HCT116 (cell line): ENCODE measurements around the gene SLC30A4. TPM values are rescaled to one million over a fixed set of nuclear protein-coding genes. Genes with fewer than 3 reads are reported as not detected.

Experiments
- ATAC-seq: fragments of 200-7000 bp; cut with Tn5 transposase; 2 replicates; pipeline ENCODE4 v1.9.1; 2020; ENCODE audit warnings: mild to moderate bottlenecking, moderate library complexity
- BruUV-seq: library from RNA; stranded (reverse); fragments of 400-500 nt; replicated peaks from 2 replicates; lab custom pipeline; 2021; lab: Mats Ljungman, UMichigan
- CTCF ChIA-PET: fragments of 300-600 bp; sonication (Branson Sonifier 250); formaldehyde crosslinking; loops from one replicate; lab custom pipeline; 2021; ENCODE audit warnings: antibody characterized with exemption; lab: Charles Lee
- POLR2A ChIA-PET: fragments of 300-600, 350-600 bp; sonication (Branson Sonifier 250); formaldehyde crosslinking; loops from one replicate; lab custom pipeline; 2021; ENCODE audit warnings: antibody characterized with exemption; lab: Charles Lee
- RAD21 ChIA-PET, 2 experiments: fragments of 300-600 bp; sonication (Branson Sonifier 250); formaldehyde crosslinking; loops; one replicate each; lab custom pipeline; 2023; ENCODE audit warnings: low total read pairs in 2 of 2; ENCODE audit not compliant: uncharacterized antibody in 2 of 2, unreplicated experiment in 2 of 2, low non-redundant PET in 1 of 2; lab: Charles Lee
- DNase-seq: peaks from one replicate; pipeline ENCODE4 v3.0.0-alpha.2; 2010; ENCODE audit warnings: low read depth, low spot score
- H2AFZ ChIP-seq: fragments of 200-600 bp; shearing (Covaris generic), sonication (generic); 2 replicates; pipeline ENCODE4 v1.6.1; 2017; ENCODE audit warnings: low read depth, mixed run types, mixed read lengths, antibody characterized with exemption, low read length; ENCODE audit not compliant: poor library complexity, severe bottlenecking
- H3K27ac ChIP-seq: 2 replicates; pipeline ENCODE4 v1.5.1; 2012; ENCODE audit warnings: low read depth, low read length
- H3K27me3 ChIP-seq: fragments of 200-600 bp; sonication (generic); 2 replicates; pipeline ENCODE4 v1.6.1; 2016; ENCODE audit warnings: mixed run types, low read length, mixed read lengths; ENCODE audit not compliant: insufficient read depth
- H3K36me3 ChIP-seq, 2 experiments: fragments of 200-500 bp in 1 of 2; fragments of 200-600 bp in 1 of 2; sonication (Bioruptor generic) in 1 of 2; sonication (generic) in 1 of 2; 2 replicates each; pipeline versions ENCODE4 v1.5.1 to v1.6.1; 2014 to 2016; ENCODE audit warnings: low read length in 2 of 2, inconsistent platforms in 1 of 2, mixed read lengths in 1 of 2, mixed run types in 1 of 2; ENCODE audit not compliant: insufficient read depth in 2 of 2, control insufficient read depth in 1 of 2
- H3K4me1 ChIP-seq, 2 experiments: fragments of 200-600 bp in 1 of 2; sonication (generic) in 1 of 2; 2 replicates each; pipeline versions ENCODE4 v1.5.1 to v1.6.1; 2012 to 2017; ENCODE audit warnings: low read length in 2 of 2, inconsistent platforms in 1 of 2, mild to moderate bottlenecking in 1 of 2, mixed read lengths in 1 of 2, mixed run types in 1 of 2, moderate library complexity in 1 of 2; ENCODE audit not compliant: insufficient read depth in 2 of 2, control insufficient read depth in 1 of 2
- H3K4me2 ChIP-seq: fragments of 200-600 bp; sonication (generic); 2 replicates; pipeline ENCODE4 v1.6.1; 2017; ENCODE audit warnings: mixed run types, low read length, mixed read lengths
- H3K4me3 ChIP-seq, 2 experiments: fragments of 200-600 bp in 1 of 2; sonication (generic) in 1 of 2; replicated peaks in 1 of 2; 2 replicates each; pipeline ENCODE4 v1.5.1; 2011 to 2016; ENCODE audit warnings: low read length in 2 of 2, control low read depth in 1 of 2, low read depth in 1 of 2, mild to moderate bottlenecking in 1 of 2, mixed read lengths in 1 of 2, mixed run types in 1 of 2
- H3K79me2 ChIP-seq: fragments of 200-600 bp; sonication (generic); 2 replicates; pipeline ENCODE4 v1.6.1; 2017; ENCODE audit warnings: mild to moderate bottlenecking, mixed run types, low read length, moderate library complexity, mixed read lengths; ENCODE audit not compliant: insufficient read depth
- H3K9ac ChIP-seq: fragments of 200-600 bp; sonication (generic); 2 replicates; pipeline ENCODE4 v1.6.1; 2016; ENCODE audit warnings: low read length, mixed read lengths
- H3K9me2 ChIP-seq: fragments of 200-600 bp; sonication (generic), shearing (Covaris generic); 2 replicates; pipeline ENCODE4 v1.6.1; 2017; ENCODE audit warnings: mixed run types, mild to moderate bottlenecking, moderate library complexity; ENCODE audit not compliant: insufficient read depth
- H3K9me3 ChIP-seq, 2 experiments: fragments of 200-500 bp in 1 of 2; fragments of 200-600 bp in 1 of 2; sonication (Bioruptor generic) in 1 of 2; sonication (generic) in 1 of 2; 2 replicates each; pipeline ENCODE4 v1.6.1; 2014 to 2017; ENCODE audit warnings: low read length in 2 of 2, mixed read lengths in 2 of 2, inconsistent platforms in 1 of 2, low read depth in 1 of 2, mild to moderate bottlenecking in 1 of 2, mixed run types in 1 of 2, moderate library complexity in 1 of 2; ENCODE audit not compliant: control insufficient read depth in 1 of 2, insufficient read depth in 1 of 2
- H4K20me1 ChIP-seq: fragments of 200-600 bp; sonication (generic), shearing (Covaris generic); 2 replicates; pipeline ENCODE4 v1.6.1; 2017; ENCODE audit warnings: mixed run types, mild to moderate bottlenecking, moderate library complexity; ENCODE audit not compliant: insufficient read depth
- CBX3 ChIP-seq: IDR thresholded peaks from 2 replicates; pipeline ENCODE4 v1.6.1; 2012; ENCODE audit warnings: low read depth
- EZH2phosphoT487 ChIP-seq: fragments of 200-600 bp; IDR thresholded peaks from 2 replicates; pipeline ENCODE4 v1.6.1; 2018; ENCODE audit warnings: antibody characterized with exemption, borderline replicate concordance
- JUND ChIP-seq: IDR thresholded peaks from 2 replicates; pipeline ENCODE4 v1.6.1; 2012
- POLR2A ChIP-seq: IDR thresholded peaks from 2 replicates; pipeline ENCODE4 v1.7.0; 2011; ENCODE audit warnings: borderline replicate concordance; ENCODE audit not compliant: insufficient read depth, insufficient read length; ENCODE audit errors: extremely low read depth
- POLR2AphosphoS5 ChIP-seq: IDR thresholded peaks from 2 replicates; pipeline ENCODE4 v1.6.1; 2011; ENCODE audit warnings: mild to moderate bottlenecking, low read depth, low read length, moderate library complexity
- RAD21 ChIP-seq: IDR thresholded peaks from 2 replicates; pipeline ENCODE4 v1.6.1; 2012; ENCODE audit warnings: low read depth, mild to moderate bottlenecking
- SIN3A ChIP-seq: IDR thresholded peaks from 2 replicates; pipeline ENCODE4 v1.6.1; 2012; ENCODE audit warnings: low read depth
- TCF7L2 ChIP-seq: IDR thresholded peaks from 2 replicates; pipeline ENCODE4 v1.7.0; 2011; ENCODE audit warnings: borderline replicate concordance, inconsistent platforms; ENCODE audit not compliant: insufficient read depth, insufficient read length; ENCODE audit errors: extremely low read depth
- ZBTB33 ChIP-seq: IDR thresholded peaks from 2 replicates; pipeline ENCODE4 v1.6.1; 2011; ENCODE audit warnings: mild to moderate bottlenecking, low read length, moderate library complexity; ENCODE audit not compliant: insufficient replicate concordance; ENCODE audit errors: extremely low read depth
- ZFX ChIP-seq: fragments of 450-650 bp; IDR thresholded peaks from 2 replicates; pipeline ENCODE4 v1.6.1; 2017
- intact Hi-C: fragments of 100-400 bp; cut with micrococcal nuclease; formaldehyde crosslinking; loops from 2 replicates; pipeline ENCODE4 v1.10.0; 2022
- total RNA-seq: library from RNA; stranded (reverse); gene quantifications from one replicate; pipeline ENCODE4 v1.2.1, GENCODE V29; 2021; ENCODE audit not compliant: unreplicated experiment
- TF ChIP-seq, protein P1 (sequence below): IDR thresholded peaks from 2 replicates; pipeline ENCODE4 v1.6.1; 2012

Gene SLC30A4
- total RNA-seq, 1 experiment from 2014 or later = 2.7 TPM

DNA sequence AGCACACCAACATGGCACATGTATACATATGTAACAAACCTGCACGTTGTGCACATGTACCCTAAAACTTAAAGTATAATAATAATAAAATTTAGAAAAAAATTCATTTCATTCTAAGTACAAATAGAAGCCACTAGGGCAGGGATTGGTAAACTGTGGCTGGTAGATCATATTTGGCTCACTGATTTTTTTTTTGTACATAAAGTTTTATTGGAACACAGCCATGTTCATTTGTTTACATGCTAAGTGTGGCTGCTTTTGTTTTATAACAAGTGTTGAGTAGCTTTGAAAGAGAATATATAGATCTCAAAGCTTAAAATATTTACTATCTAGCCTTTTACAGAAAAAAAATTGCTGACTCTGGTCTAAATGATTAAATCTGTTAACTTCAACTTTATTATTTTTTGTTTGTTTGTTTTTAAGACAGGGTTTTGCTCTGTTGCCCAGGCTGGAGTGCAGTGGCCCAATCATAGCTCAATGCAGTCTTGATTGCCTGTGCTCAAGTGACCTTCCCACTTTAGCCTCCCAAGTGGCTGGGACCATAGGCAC lies 32.8 kb downstream of the SLC30A4 start (continued):
- no peak for TF ChIP-seq ZBTB33
- no peak for TF ChIP-seq SIN3A
- no peak for TF ChIP-seq CBX3
- no peak for TF ChIP-seq POLR2AphosphoS5
- no peak for TF ChIP-seq RAD21

DNA sequence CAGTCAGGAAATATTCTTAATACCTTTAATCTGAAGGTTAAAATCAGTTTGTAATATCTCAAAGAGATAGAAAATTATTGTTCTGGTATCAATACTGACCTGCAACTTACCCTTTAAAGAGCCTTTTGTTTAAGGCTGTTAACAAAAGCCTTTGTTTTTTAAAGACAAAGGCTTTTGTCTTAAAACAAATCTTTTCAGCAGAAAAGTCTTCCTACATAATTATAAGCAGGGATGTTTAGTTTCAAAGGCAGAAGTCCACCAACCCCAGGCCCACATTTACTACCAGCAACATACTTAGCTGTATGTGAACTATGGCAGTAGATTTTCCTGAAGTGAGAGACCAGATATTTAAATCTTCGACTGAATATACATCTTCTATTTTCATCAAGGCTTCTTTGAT lies 36.2 kb downstream of the SLC30A4 start:
- intact Hi-C loops = no loop called here
- no peak overlapping the region for H3K9ac ChIP-seq
- no peaks in the 10 kb centered on the region for H4K20me1 ChIP-seq
- ChIA-PET POLR2A (no interaction called here), CTCF (no interaction called here), RAD21 (no interaction called here)
- no peak overlapping the region for H2AFZ ChIP-seq
- H3K27ac ChIP-seq = no peak overlapping the region
- H3K27me3 ChIP-seq = no peaks in the 10 kb centered on the region
- no peaks in the 10 kb centered on the region for H3K36me3 ChIP-seq
- no peak overlapping the region for H3K4me2 ChIP-seq
- ATAC-seq = no peak
- H3K9me3 ChIP-seq = no peaks in the 10 kb centered on the region
- H3K79me2 ChIP-seq = no peaks in the 10 kb centered on the region
- H3K4me3 ChIP-seq = no peak overlapping the region
- H3K9me2 ChIP-seq = no peaks in the 10 kb centered on the region
- no peak for DNase-seq
- TF ChIP-seq EZH2phosphoT487 (no peak), ZFX (no peak), ZBTB33 (no peak), JUND (no peak), POLR2A (no peak), TCF7L2 (no peak)
- TF ChIP-seq, protein P1, sequence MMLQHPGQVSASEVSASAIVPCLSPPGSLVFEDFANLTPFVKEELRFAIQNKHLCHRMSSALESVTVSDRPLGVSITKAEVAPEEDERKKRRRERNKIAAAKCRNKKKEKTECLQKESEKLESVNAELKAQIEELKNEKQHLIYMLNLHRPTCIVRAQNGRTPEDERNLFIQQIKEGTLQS = no peak
- TF ChIP-seq, all 23 proteins: peak for 0
- no TSS peak for BruUV-seq
- H3K4me1 ChIP-seq = no peaks in the 10 kb centered on the region
